Ishikawa (cell line): ENCODE results near the gene TBC1D2B.

Experiments
- EP300 ChIP-seq: IDR thresholded peaks from 2 replicates; pipeline ENCODE4 v1.6.1; 2012; ENCODE audit warnings: borderline replicate concordance
- REST ChIP-seq: IDR thresholded peaks from 2 replicates; pipeline ENCODE4 v1.6.1; 2012; ENCODE audit warnings: low read depth, mild to moderate bottlenecking

- TF ChIP-seq REST (no peak), EP300 (no peak)
Observed at GRCh38 chr15:77998592-77998991, 78.9 kb downstream of the TBC1D2B start.
